Measurements from ENCODE around the gene SMAD1.

GRCh38 chr4:145480257-145480656 lies 1.4 kb upstream of the SMAD1 start:
- TF ChIP-seq CTCF (IDR thresholded peaks at IDR 0.05): no peak
- no peak for TF ChIP-seq POLR2A (IDR thresholded peaks at IDR 0.05)
